H1 (cell line): ENCODE data around the gene COL17A1. TPM values are rescaled to one million over a fixed set of nuclear protein-coding genes. Genes with fewer than 3 reads are reported as not detected.

Source experiments
- CTCF ChIA-PET: fragments of 300-600 bp; sonication (Branson Sonifier 250); formaldehyde crosslinking; loops from one replicate; lab custom pipeline; 2021; ENCODE audit not compliant: partially characterized antibody; lab: Charles Lee
- POLR2A ChIA-PET: fragments of 300-600 bp; sonication (Branson Sonifier 250); formaldehyde crosslinking; loops from one replicate; lab custom pipeline; 2021; ENCODE audit warnings: inconsistent platforms; ENCODE audit not compliant: partially characterized antibody; lab: Charles Lee
- DNase-seq, 2 experiments: peaks; one replicate each; pipeline versions ENCODE4 v3.0.0 to v3.0.0-alpha.2; 2010 to 2022; ENCODE audit warnings: low spot score in 2 of 2, low read depth in 1 of 2, mixed read lengths in 1 of 2
- FAIRE-seq: peaks from 2 replicates; lab custom pipeline; 2011; peaks lifted over from hg19 to GRCh38; lab: Jason Lieb, UNC
- H2AFZ ChIP-seq: 2 replicates; pipeline ENCODE4 v1.8.1; 2012; ENCODE audit warnings: low read length, inconsistent platforms
- H2AK5ac ChIP-seq: 2 replicates; pipeline ENCODE4 v1.6.1; 2013; ENCODE audit warnings: low read depth, low read length
- H2BK120ac ChIP-seq: replicated peaks from 2 replicates; pipeline ENCODE3; 2013; ENCODE audit warnings: low read depth, low read length, inconsistent platforms
- H2BK12ac ChIP-seq: 2 replicates; pipeline ENCODE4 v1.6.1; 2013; ENCODE audit warnings: low read depth, low read length
- H2BK15ac ChIP-seq: 2 replicates; pipeline ENCODE4 v1.6.1; 2013; ENCODE audit warnings: low read length
- H2BK20ac ChIP-seq: 2 replicates; pipeline ENCODE4 v1.6.1; 2013; ENCODE audit warnings: low read length
- H2BK5ac ChIP-seq: 2 replicates; pipeline ENCODE4 v1.6.1; 2013; ENCODE audit warnings: low read depth, low read length
- H3K14ac ChIP-seq: 2 replicates; pipeline ENCODE4 v1.6.1; 2013; ENCODE audit warnings: inconsistent platforms; ENCODE audit not compliant: insufficient read length
- H3K18ac ChIP-seq: 2 replicates; pipeline ENCODE4 v1.6.1; 2013; ENCODE audit warnings: low read length; ENCODE audit errors: extremely low read depth
- H3K23ac ChIP-seq: 2 replicates; pipeline ENCODE4 v1.6.1; 2013; ENCODE audit warnings: inconsistent platforms; ENCODE audit not compliant: insufficient read length
- H3K23me2 ChIP-seq: 2 replicates; pipeline ENCODE4 v1.6.1; 2013; ENCODE audit warnings: low read depth, low read length
- H3K27ac ChIP-seq: 2 replicates; pipeline ENCODE4 v1.6.1; 2011; ENCODE audit warnings: low read depth, low read length, inconsistent platforms
- H3K27me3 ChIP-seq, 4 experiments: replicated peaks in 1 of 4; 1 replicate in 1 of 4; 2 replicates in 3 of 4; pipeline versions ENCODE4 v1.6.1 to v1.8.1; 2011 to 2013; ENCODE audit warnings: low read length in 3 of 4, mild to moderate bottlenecking in 3 of 4, inconsistent platforms in 2 of 4, mixed read lengths in 2 of 4, moderate library complexity in 1 of 4; ENCODE audit not compliant: control insufficient read depth in 3 of 4, insufficient read depth in 3 of 4; ENCODE audit errors: extremely low read depth in 1 of 4
- H3K36me3 ChIP-seq, 4 experiments: 2 replicates each; pipeline versions ENCODE4 v1.6.1 to v1.8.1; 2011 to 2013; ENCODE audit warnings: mild to moderate bottlenecking in 4 of 4, low read length in 3 of 4, moderate library complexity in 2 of 4, control low read depth in 1 of 4, inconsistent platforms in 1 of 4; ENCODE audit not compliant: insufficient read depth in 4 of 4, control insufficient read depth in 2 of 4
- H3K4ac ChIP-seq: replicated peaks from 2 replicates; pipeline ENCODE3; 2013; ENCODE audit warnings: low read length, low read depth, mixed read lengths, inconsistent platforms; ENCODE audit not compliant: insufficient read length
- H3K4me1 ChIP-seq, 4 experiments: replicated peaks in 1 of 4; 1 replicate in 1 of 4; 2 replicates in 3 of 4; pipeline versions ENCODE4 v1.6.1 to v1.8.1; 2011 to 2013; ENCODE audit warnings: low read length in 3 of 4, inconsistent platforms in 2 of 4, mixed read lengths in 1 of 4; ENCODE audit not compliant: insufficient read depth in 4 of 4, control insufficient read depth in 3 of 4
- H3K4me2 ChIP-seq, 2 experiments: 2 replicates each; pipeline versions ENCODE4 v1.6.1 to v1.8.1; 2011 to 2013; ENCODE audit warnings: low read depth in 2 of 2, low read length in 2 of 2, control low read depth in 1 of 2, inconsistent platforms in 1 of 2, mild to moderate bottlenecking in 1 of 2; ENCODE audit not compliant: insufficient read depth in 1 of 2
- H3K4me3 ChIP-seq, 4 experiments: fragments of 200-600, 300-600 bp in 1 of 4; sonication (generic), shearing (Covaris generic), sonication (Bioruptor Twin) in 1 of 4; 2 replicates each; pipeline versions ENCODE4 v1.5.1 to v1.8.1; 2011 to 2016; ENCODE audit warnings: low read length in 4 of 4, low read depth in 3 of 4, control low read depth in 2 of 4, inconsistent platforms in 2 of 4, mild to moderate bottlenecking in 2 of 4, mixed read lengths in 1 of 4, moderate library complexity in 1 of 4; ENCODE audit not compliant: insufficient read depth in 2 of 4; ENCODE audit errors: extremely low read depth in 1 of 4
- H3K56ac ChIP-seq: replicated peaks from 2 replicates; pipeline ENCODE3; 2013; ENCODE audit warnings: low read depth, mild to moderate bottlenecking, mixed read lengths, low read length, inconsistent platforms; ENCODE audit not compliant: insufficient read length
- H3K79me1 ChIP-seq: 2 replicates; pipeline ENCODE4 v1.6.1; 2013; ENCODE audit warnings: low read depth, low read length, control low read depth
- H3K79me2 ChIP-seq, 2 experiments: 2 replicates each; pipeline versions ENCODE4 v1.6.1 to v1.8.1; 2012 to 2013; ENCODE audit warnings: low read length in 2 of 2, mild to moderate bottlenecking in 2 of 2, inconsistent platforms in 1 of 2; ENCODE audit not compliant: insufficient read depth in 2 of 2, control insufficient read depth in 1 of 2
- H3K9ac ChIP-seq, 4 experiments: replicated peaks in 1 of 4; 1 replicate in 1 of 4; 2 replicates in 3 of 4; pipeline versions ENCODE4 v1.6.1 to v1.8.1; 2011 to 2013; ENCODE audit warnings: low read depth in 3 of 4, low read length in 3 of 4, control low read depth in 2 of 4, mild to moderate bottlenecking in 2 of 4, moderate library complexity in 2 of 4, inconsistent platforms in 1 of 4; ENCODE audit errors: extremely low read depth in 1 of 4
- H3K9me3 ChIP-seq, 2 experiments: 2 replicates each; pipeline versions ENCODE4 v1.6.1 to v1.8.1; 2012 to 2013; ENCODE audit warnings: mild to moderate bottlenecking in 2 of 2, moderate library complexity in 2 of 2, control low read depth in 1 of 2, inconsistent platforms in 1 of 2, low read depth in 1 of 2, low read length in 1 of 2, mixed read lengths in 1 of 2; ENCODE audit not compliant: insufficient read depth in 2 of 2
- H4K20me1 ChIP-seq, 2 experiments: replicated peaks in 1 of 2; 2 replicates each; pipeline versions ENCODE3 to v1.8.1; 2011 to 2013; ENCODE audit warnings: inconsistent platforms in 2 of 2, low read length in 2 of 2, mild to moderate bottlenecking in 1 of 2; ENCODE audit not compliant: insufficient read depth in 2 of 2, control insufficient read depth in 1 of 2
- H4K5ac ChIP-seq: 2 replicates; pipeline ENCODE4 v1.6.1; 2013; ENCODE audit warnings: low read length, low read depth, mixed read lengths, inconsistent platforms; ENCODE audit not compliant: insufficient read length
- H4K8ac ChIP-seq: 2 replicates; pipeline ENCODE4 v1.8.0; 2013; ENCODE audit warnings: mild to moderate bottlenecking, moderate library complexity, low read length, inconsistent platforms; ENCODE audit not compliant: insufficient read depth; ENCODE audit errors: extremely low read depth
- H4K91ac ChIP-seq: replicated peaks from 2 replicates; pipeline ENCODE3; 2013; ENCODE audit warnings: low read length, mixed read lengths, inconsistent platforms; ENCODE audit not compliant: insufficient read length
- CEBPB ChIP-seq: IDR thresholded peaks from 2 replicates; pipeline ENCODE4 v1.6.1; 2012; ENCODE audit warnings: low read depth, low read length
- E2F6 ChIP-seq: IDR thresholded peaks from 2 replicates; pipeline ENCODE4 v1.6.1; 2012; ENCODE audit warnings: inconsistent platforms
- FOSL1 ChIP-seq: IDR thresholded peaks from 2 replicates; pipeline ENCODE4 v1.6.1; 2011; ENCODE audit warnings: mild to moderate bottlenecking, low read depth, low read length, moderate library complexity; ENCODE audit not compliant: insufficient read depth
- GTF2F1 ChIP-seq: IDR thresholded peaks from 2 replicates; pipeline ENCODE4 v1.6.1; 2012; ENCODE audit warnings: low read depth, low read length, improper control_type of control experiment, borderline replicate concordance
- HDAC2 ChIP-seq, 2 experiments: fragments of 300-600 bp in 1 of 2; sonication (generic) in 1 of 2; IDR thresholded peaks; 2 replicates each; pipeline ENCODE4 v1.6.1; 2011 to 2012; ENCODE audit warnings: low read depth in 2 of 2, low read length in 2 of 2, mild to moderate bottlenecking in 2 of 2, moderate library complexity in 2 of 2, borderline replicate concordance in 1 of 2, inconsistent platforms in 1 of 2
- KDM4A ChIP-seq: IDR thresholded peaks from one replicate; pipeline ENCODE4 v1.7.1; 2012; ENCODE audit warnings: low read depth, mild to moderate bottlenecking, moderate library complexity, low read length, inconsistent platforms; ENCODE audit not compliant: severe bottlenecking
- NRF1 ChIP-seq: IDR thresholded peaks from 2 replicates; pipeline ENCODE4 v1.6.1; 2011; ENCODE audit warnings: mild to moderate bottlenecking, low read depth, low read length, improper control_type of control experiment
- POU5F1 ChIP-seq: IDR thresholded peaks from 2 replicates; pipeline ENCODE4 v1.6.1; 2011; ENCODE audit warnings: low read depth, mild to moderate bottlenecking, low read length, moderate library complexity
- SIRT6 ChIP-seq: IDR thresholded peaks from one replicate; pipeline ENCODE4 v1.7.1; 2012; ENCODE audit warnings: low read length, inconsistent platforms
- SIX5 ChIP-seq: IDR thresholded peaks from 2 replicates; pipeline ENCODE4 v1.6.1; 2011; ENCODE audit warnings: mild to moderate bottlenecking, low read depth, low read length
- SP2 ChIP-seq: IDR thresholded peaks from 2 replicates; pipeline ENCODE4 v1.6.1; 2012; ENCODE audit warnings: mild to moderate bottlenecking, low read length, inconsistent platforms
- polyA plus RNA-seq, 7 experiments: library from polyadenylated mRNA; depleted of rRNA in 3 of 7; stranded (reverse) in 5 of 7; unstranded in 2 of 7; fragments of >200 nt in 5 of 7; fragments of 200-250 nt in 2 of 7; gene quantifications; 1 replicate in 5 of 7; 2 replicates in 1 of 7; 4 replicates in 1 of 7; pipeline versions ENCODE4 v1.2.1 to v1.2.3, GENCODE V29; 2011 to 2013; ENCODE audit warnings: missing spikeins in 2 of 7, mixed read lengths in 2 of 7
- total RNA-seq: library from RNA; stranded (reverse); fragmentation: NEBNext Ultra II Directional; extraction: Animal tissue kit (Norgen Biotek cat#: 25700); gene quantifications from 2 replicates; pipeline ENCODE4 v1.2.1, GENCODE V29; 2021
- TF ChIP-seq, protein P1 (sequence below), 3 experiments: IDR thresholded peaks; 1 replicate in 2 of 3; 2 replicates in 1 of 3; pipeline versions ENCODE4 v1.5.1 to v1.6.1; 2011; ENCODE audit warnings: low read length in 3 of 3, mild to moderate bottlenecking in 3 of 3, inconsistent platforms in 2 of 3, low read depth in 1 of 3, moderate library complexity in 1 of 3; ENCODE audit not compliant: insufficient read depth in 1 of 3; ENCODE audit errors: control extremely low read depth in 1 of 3

Gene COL17A1
- total and polyA plus RNA-seq, 2 of the 8 experiments (the other 6 are each of a cell fraction or from before 2014, with no cell fraction given), result 0.35 to 0.37 TPM

- H3K4me3 ChIP-seq, result no peak overlapping the region
- no peak overlapping the region for H2BK20ac ChIP-seq
- peaks cover 0 to 4% (median 0%) of the 10 kb centered on the region in 4 experiments; a peak in 1 of 7 replicates for H3K4me1 ChIP-seq
- no peak overlapping the region for H4K5ac ChIP-seq
- no peaks in the 10 kb centered on the region for H3K79me1 ChIP-seq
- no peak overlapping the region for H2BK5ac ChIP-seq
- no peak overlapping the region for H3K56ac ChIP-seq
- DNase-seq, result no peak
- H3K9ac ChIP-seq, result no peak overlapping the region
- no peak overlapping the region for H2BK15ac ChIP-seq
- H4K91ac ChIP-seq, result no peak overlapping the region
- no peaks in the 10 kb centered on the region for H3K36me3 ChIP-seq
- peaks cover 0 to 13% of the 10 kb centered on the region in 2 experiments; a peak in 2 of 4 replicates for H3K79me2 ChIP-seq
- H2AK5ac ChIP-seq, result no peak overlapping the region
- no peaks in the 10 kb centered on the region for H3K9me3 ChIP-seq
- H3K27ac ChIP-seq, result no peak overlapping the region
- FAIRE-seq, result no peak
- no peak overlapping the region for H3K23ac ChIP-seq
- H2AFZ ChIP-seq, result no peak overlapping the region
- H3K27me3 ChIP-seq, result no peaks in the 10 kb centered on the region
- no peak overlapping the region for H2BK120ac ChIP-seq
- no peak overlapping the region for H3K4me2 ChIP-seq
- CTCF ChIA-PET, result interaction anchor here (1.2 to 1.4 kb wide), 2 partner anchors 36 to 98 kb away, joined by 3 read pairs; no protein-coding TSS in a partner anchor
- peaks cover 0 to 1% of the 10 kb centered on the region in 2 experiments for H4K20me1 ChIP-seq
- no peak overlapping the region for H3K18ac ChIP-seq
- no peak overlapping the region for H4K8ac ChIP-seq
- H3K14ac ChIP-seq, result no peak overlapping the region
- POLR2A ChIA-PET, result no interaction called here
- no peaks in the 10 kb centered on the region for H3K23me2 ChIP-seq
- no peak overlapping the region for H3K4ac ChIP-seq
- H2BK12ac ChIP-seq, result no peak overlapping the region
- TF ChIP-seq NRF1, result no peak
- TF ChIP-seq SP2, result no peak
- TF ChIP-seq HDAC2 (IDR thresholded peaks at IDR 0.05; ENCODE audit: borderline replicate concordance in 1 of 2, low read depth in 2 of 2, low read length in 2 of 2), result no peak
- TF ChIP-seq SIRT6, result no peak
- TF ChIP-seq GTF2F1, result no peak
- TF ChIP-seq, protein P1, sequence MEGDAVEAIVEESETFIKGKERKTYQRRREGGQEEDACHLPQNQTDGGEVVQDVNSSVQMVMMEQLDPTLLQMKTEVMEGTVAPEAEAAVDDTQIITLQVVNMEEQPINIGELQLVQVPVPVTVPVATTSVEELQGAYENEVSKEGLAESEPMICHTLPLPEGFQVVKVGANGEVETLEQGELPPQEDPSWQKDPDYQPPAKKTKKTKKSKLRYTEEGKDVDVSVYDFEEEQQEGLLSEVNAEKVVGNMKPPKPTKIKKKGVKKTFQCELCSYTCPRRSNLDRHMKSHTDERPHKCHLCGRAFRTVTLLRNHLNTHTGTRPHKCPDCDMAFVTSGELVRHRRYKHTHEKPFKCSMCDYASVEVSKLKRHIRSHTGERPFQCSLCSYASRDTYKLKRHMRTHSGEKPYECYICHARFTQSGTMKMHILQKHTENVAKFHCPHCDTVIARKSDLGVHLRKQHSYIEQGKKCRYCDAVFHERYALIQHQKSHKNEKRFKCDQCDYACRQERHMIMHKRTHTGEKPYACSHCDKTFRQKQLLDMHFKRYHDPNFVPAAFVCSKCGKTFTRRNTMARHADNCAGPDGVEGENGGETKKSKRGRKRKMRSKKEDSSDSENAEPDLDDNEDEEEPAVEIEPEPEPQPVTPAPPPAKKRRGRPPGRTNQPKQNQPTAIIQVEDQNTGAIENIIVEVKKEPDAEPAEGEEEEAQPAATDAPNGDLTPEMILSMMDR (IDR thresholded peaks at IDR 0.05; ENCODE audit: control extremely low read depth in 1 of 3, insufficient read depth in 1 of 3, low read depth in 1 of 3, low read length in 3 of 3), result no peak
- no peak for TF ChIP-seq POU5F1
- no peak for TF ChIP-seq CEBPB
- TF ChIP-seq KDM4A, result no peak
- TF ChIP-seq E2F6, result no peak
- no peak for TF ChIP-seq SIX5
- no peak for TF ChIP-seq FOSL1
These were observed 100.0 kb downstream of the COL17A1 start for GRCh38 chr10:103985726-103986125.
